HG02588 (cell line): ENCODE measurements around the gene NACC1.
"Not testable (repeated sequence)": the region's sequence is repeated elsewhere in the genome, so short reads cannot be mapped to it uniquely, and the experiment has no call there.

Experiments
- ATAC-seq: cut with Tn5 transposase; IDR thresholded peaks from one replicate; pipeline ENCODE4 v1.9.1; 2021; ENCODE audit warnings: mild to moderate bottlenecking, moderate library complexity; ENCODE audit not compliant: unreplicated experiment

NACC1 gene

DNA sequence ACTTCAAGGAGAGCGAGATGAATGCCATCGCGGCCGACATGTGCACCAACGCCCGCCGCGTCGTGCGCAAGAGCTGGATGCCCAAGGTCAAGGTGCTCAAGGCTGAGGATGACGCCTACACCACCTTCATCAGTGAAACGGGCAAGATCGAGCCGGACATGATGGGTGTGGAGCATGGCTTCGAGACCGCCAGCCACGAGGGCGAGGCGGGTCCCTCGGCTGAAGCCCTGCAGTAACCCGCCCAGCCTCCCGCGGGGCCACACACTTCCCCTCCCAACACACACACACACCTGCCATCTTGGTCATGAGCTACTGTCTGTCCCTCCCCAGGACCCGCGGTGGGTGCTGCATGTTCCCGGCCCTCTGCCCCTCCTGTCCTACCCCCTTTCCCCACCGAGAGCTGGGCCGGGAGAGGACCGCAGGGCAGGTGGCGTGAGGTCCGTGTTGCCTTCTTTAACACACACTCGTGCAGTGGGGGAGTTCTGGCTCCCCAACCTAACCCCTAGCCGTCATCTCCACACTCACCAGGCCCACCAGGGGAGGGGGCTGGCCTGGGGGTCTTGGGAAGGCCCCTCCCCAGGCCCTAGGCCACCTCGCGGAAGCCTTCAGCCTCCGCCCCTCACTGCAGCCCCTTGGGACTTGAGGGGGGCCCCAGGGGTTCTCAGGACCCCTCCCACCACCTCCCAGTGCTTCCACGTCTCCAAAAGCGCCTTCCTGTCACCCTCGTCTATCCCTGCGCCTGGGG is 20.3 kb downstream of the NACC1 start:
- ATAC-seq: no peak

DNA sequence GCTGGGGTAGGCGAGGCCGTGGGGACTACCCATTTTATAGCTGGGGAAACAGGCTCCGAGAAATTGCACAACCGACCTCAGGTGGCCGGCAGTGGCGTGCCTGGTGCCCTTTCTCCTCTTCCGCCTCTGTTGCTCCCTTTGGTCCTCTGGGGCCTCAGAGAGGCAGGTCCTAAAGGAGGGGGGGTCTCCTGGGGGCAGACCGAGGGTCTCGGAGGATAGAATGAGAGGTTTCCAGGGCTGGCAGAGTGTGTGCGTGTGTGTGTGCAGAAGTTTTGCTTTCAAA is 20.8 kb downstream of the NACC1 start:
- no peak for ATAC-seq

GRCh38 chr19:13139633-13140311 is 21.7 kb downstream of the NACC1 start:
- ATAC-seq: no peak

- ATAC-seq: no peak
These were observed 28.9 kb downstream of the NACC1 start for GRCh38 chr19:13146763-13147563.

GRCh38 chr19:13149173-13149627 is 31.1 kb downstream of the NACC1 start:
- not testable (repeated sequence) for ATAC-seq

GRCh38 chr19:13149628-13150186 is 31.6 kb downstream of the NACC1 start:
- ATAC-seq: no peak

- peak; percentile 32 for ATAC-seq
These were observed 32.3 kb downstream of the NACC1 start, which contains the start of the genes IER2 and STX10 for GRCh38 chr19:13150187-13150930. Gene IER2 (plus strand): TSS chr19:13150411. CDS start chr19:13153187, 2,776 bp downstream. Gene STX10 (minus strand): TSS chr19:13150375. CDS start chr19:13150173, 202 bp downstream.

- no peak for ATAC-seq
These were observed 33.0 kb downstream of the NACC1 start for GRCh38 chr19:13150931-13151604.

DNA sequence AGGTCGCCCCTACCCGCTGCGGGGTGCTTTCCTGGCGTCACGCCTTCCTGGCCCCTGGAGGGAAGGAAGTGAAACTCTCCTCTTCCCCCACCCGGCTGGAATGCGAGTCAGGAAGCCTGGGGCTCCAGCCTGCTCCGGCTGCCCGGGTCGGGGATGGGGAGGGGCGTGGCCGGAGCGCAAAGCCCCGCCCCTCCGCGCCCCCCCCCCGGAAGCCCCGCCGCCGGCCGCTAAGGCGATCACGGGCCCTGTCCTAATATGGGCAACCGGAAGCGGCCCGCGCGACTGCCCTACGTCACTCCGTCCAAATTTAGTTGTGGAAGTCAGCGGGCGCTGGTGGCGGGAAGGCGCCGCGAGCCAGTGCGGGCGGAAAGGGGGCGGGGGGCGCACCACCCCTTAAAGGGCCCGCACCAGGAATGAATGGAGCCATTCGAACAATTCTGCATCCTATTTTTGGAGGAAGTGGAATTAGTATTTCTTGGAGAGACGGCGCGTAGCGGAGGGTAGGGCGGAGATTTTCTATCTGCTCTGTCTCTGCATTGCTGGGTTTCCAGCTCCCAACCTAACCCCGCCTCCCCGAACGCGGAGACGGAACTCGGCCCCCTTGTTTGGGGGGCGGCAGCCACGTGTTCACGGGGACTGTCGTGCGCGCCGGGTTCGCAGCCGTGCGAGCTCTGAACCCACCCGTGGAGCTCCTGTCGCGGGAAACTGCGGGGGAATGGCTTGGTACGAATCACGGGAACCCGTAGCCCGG is 33.7 kb downstream of the NACC1 start:
- ATAC-seq: peak; percentile 34

GRCh38 chr19:13152356-13152973 is 34.4 kb downstream of the NACC1 start:
- peak; percentile 5 for ATAC-seq

DNA sequence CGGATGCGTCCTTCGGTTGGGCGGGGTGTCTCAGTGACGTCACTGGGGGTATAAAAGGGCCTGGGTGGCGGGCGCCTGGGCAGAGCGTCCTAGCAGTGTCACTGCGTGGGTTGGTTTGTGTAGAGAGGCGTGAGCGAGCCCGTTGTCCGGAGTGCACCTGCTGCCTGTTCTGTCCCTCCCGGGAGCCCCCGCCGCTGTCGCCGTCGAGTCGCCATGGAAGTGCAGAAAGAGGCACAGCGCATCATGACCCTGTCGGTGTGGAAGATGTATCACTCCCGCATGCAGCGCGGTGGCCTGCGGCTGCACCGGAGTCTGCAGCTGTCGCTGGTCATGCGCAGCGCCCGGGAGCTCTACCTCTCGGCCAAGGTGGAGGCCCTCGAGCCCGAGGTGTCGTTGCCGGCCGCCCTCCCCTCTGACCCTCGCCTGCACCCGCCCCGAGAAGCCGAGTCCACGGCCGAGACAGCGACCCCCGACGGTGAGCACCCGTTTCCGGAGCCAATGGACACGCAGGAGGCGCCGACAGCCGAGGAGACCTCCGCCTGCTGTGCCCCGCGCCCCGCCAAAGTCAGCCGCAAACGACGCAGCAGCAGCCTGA is 35.0 kb downstream of the NACC1 start:
- peak; percentile 23 for ATAC-seq

DNA sequence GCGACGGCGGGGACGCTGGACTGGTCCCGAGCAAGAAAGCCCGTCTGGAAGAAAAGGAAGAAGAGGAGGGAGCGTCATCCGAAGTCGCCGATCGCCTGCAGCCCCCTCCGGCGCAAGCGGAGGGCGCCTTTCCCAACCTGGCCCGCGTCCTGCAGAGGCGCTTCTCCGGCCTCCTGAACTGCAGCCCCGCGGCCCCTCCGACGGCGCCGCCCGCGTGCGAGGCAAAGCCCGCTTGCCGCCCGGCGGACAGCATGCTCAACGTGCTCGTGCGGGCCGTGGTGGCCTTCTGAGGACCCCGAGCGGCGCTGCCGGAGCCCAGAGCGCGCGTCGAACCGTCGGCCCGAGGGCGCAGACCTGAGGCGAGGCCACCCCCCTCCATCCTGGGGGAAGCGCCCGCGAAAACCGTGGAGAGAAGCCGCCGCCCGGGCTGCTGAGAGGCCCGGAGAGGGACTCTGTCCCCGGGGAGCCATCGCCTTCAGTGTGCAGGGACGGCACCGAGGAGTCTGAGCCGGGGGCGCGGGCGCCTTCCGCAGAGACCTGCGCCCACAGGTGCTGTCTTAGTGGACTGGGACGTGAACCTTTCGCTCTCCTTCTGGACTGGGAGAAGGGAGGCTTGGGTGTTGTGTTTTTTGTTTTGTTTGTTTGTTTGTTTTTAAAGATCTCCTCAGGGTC is 35.6 kb downstream of the NACC1 start:
- ATAC-seq: no peak

DNA sequence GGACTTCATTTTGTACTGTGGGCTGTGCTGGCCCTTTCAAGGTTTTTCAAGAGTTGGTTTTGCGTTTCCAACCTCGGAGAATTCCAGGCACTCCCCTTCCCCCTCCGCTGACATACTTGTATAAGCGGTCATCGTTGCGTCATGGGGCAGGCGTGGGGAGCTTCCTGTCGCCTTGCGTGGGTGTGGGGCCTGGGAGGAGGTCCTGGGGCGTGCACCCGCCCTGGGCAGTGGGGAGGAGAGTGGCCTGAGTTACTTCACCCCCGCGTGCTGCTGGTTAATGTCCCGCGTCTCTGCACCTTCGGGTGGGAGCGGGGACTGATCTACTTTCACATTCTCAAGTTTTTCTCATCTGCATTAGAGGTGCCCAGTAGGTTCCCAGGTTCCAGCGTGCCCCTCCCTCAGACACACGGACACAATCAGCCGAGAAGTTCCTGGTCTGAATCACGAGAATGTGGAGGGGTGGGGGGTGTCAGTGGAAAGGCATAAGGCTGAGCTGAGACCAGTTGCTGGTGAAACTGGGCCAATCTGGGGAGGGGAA is 36.2 kb downstream of the NACC1 start:
- no peak for ATAC-seq

DNA sequence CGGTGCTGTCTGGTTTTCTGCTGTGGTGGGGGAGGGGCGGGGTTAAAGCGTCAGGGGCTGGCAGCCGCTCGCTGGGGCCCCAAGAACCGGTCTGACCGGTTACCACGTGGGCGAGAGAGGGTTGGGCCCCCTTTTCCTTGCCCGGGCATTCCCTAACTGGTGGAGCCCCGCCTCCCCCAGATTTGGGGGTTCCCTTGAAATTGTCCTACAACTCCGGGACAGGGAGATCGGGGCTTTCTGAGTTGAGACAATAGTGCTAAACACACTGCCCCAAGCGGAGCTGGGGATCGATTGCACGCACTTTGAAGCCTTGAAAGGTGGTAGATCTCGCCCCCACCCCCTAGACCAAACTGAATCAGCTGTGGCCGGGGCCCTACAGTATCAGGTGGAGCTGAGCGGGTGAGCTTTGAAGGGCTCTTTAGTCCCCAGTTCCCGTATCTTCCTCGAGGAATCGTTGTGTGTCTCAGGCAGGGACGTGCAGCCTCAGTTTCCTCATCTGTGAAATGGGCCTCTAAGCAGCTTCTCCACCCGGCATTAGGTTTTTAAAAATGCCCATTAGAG is 36.9 kb downstream of the NACC1 start:
- no peak for ATAC-seq

- no peak for ATAC-seq
These were observed 37.7 kb downstream of the NACC1 start for GRCh38 chr19:13155472-13156359.

DNA sequence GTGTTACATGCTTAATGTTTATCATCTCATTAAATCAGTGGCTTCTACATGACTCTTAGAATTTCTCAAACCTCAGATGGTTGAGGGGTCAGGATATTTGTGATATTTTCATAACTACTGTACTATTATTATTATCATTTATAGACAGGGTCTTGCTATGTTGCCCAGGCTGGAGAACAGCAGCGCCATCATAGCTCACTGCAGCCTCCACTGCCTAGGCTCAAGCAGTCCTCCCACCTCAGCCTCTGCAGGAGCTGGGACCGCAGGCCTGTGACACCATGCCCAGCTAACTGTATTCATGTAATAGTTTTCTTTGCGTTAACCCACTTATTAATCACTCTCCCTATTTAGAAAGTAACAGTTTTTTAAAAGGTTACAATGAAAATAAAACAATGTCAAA is 41.6 kb downstream of the NACC1 start:
- ATAC-seq: no peak
